Fibroblast of pulmonary artery (primary cell): ENCODE results near the gene STAP1.
"Not testable (repeated sequence)": the region's sequence is repeated elsewhere in the genome, so short reads cannot be mapped to it uniquely, and the experiment has no call there.

Experiments
- DNase-seq: peaks from one replicate; pipeline ENCODE4 v3.0.0-alpha.2; 2010; ENCODE audit warnings: low read depth
- H3K4me3 ChIP-seq: replicated peaks from 2 replicates; pipeline ENCODE4 v1.5.1; 2011; ENCODE audit warnings: low read depth, mild to moderate bottlenecking, control low read depth, low read length, moderate library complexity
- TF ChIP-seq, protein P1 (sequence below): IDR thresholded peaks from 2 replicates; pipeline ENCODE4 v1.5.1; 2011; ENCODE audit warnings: mild to moderate bottlenecking, control low read depth, low read length, inconsistent platforms; ENCODE audit errors: missing control alignments

STAP1 gene

DNA sequence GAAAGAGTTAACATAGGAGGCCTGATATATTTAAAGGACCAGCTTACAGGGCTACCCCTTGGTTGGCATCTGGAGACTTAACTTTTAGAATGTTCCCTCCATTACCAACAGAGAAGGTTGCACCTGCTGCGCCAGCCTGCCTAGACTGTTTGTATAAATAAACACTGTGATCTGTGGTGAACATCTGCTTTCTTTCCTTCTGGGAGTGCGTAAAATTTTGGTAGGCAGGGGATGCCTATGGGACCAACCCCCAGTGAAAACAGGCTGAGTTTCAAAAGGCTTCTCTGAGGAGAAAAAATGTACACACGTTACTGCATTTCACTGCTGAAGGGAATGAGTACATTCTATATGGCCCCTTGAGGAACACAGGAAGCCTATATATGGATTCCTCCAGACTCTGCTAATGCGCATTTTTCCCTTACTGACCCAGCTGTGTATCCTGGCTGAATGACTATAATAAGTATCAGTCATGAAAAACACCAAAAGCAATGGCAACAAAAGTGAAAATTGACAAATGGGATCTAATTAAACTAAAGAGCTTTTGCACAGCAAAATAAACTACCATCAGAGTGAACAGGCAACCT is 27.1 kb upstream of the STAP1 start:
- H3K4me3 ChIP-seq, result no peak overlapping the region
- TF ChIP-seq, protein P1, sequence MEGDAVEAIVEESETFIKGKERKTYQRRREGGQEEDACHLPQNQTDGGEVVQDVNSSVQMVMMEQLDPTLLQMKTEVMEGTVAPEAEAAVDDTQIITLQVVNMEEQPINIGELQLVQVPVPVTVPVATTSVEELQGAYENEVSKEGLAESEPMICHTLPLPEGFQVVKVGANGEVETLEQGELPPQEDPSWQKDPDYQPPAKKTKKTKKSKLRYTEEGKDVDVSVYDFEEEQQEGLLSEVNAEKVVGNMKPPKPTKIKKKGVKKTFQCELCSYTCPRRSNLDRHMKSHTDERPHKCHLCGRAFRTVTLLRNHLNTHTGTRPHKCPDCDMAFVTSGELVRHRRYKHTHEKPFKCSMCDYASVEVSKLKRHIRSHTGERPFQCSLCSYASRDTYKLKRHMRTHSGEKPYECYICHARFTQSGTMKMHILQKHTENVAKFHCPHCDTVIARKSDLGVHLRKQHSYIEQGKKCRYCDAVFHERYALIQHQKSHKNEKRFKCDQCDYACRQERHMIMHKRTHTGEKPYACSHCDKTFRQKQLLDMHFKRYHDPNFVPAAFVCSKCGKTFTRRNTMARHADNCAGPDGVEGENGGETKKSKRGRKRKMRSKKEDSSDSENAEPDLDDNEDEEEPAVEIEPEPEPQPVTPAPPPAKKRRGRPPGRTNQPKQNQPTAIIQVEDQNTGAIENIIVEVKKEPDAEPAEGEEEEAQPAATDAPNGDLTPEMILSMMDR, result no peak
- no peak for DNase-seq

DNA sequence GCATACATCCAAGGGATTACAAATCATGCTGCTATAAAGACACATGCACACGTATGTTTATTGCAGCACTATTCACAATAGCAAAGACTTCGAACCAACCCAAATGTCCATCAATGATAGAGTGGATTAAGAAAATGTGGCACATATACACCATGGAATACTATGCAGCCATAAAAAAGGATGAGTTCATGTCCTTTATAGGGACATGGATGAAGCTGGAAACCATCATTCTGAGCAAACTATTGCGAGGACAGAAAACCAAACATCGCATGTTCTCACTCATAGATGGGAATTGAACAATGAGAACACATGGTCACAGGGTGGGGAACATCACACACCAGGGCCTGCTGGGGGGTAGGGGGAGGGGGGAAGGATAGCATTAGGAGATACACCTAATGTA is 26.1 kb upstream of the STAP1 start:
- H3K4me3 ChIP-seq, result not testable (repeated sequence)
- DNase-seq, result peak; percentile 29

DNA sequence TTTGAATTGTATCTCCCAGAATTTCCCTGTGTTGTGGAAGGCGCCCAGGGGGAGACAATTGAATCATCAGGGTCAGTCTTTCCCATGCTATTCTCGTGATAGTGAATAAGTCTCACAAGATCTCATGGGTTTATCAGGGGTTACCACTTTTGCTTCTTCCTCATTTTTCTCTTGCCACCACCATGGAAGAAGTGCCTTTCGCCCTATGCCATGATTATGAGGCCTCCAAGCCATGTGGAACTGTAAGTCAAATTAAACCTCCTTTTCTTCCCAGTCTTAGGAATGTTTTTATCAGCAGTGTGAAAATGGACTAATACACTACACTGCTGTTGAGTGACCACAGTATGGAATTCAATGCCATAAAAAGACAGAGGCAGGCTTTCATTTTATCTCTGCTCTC is 25.4 kb upstream of the STAP1 start:
- TF ChIP-seq, protein P1, result no peak
- no peak for DNase-seq
- H3K4me3 ChIP-seq, result no peak overlapping the region

DNA sequence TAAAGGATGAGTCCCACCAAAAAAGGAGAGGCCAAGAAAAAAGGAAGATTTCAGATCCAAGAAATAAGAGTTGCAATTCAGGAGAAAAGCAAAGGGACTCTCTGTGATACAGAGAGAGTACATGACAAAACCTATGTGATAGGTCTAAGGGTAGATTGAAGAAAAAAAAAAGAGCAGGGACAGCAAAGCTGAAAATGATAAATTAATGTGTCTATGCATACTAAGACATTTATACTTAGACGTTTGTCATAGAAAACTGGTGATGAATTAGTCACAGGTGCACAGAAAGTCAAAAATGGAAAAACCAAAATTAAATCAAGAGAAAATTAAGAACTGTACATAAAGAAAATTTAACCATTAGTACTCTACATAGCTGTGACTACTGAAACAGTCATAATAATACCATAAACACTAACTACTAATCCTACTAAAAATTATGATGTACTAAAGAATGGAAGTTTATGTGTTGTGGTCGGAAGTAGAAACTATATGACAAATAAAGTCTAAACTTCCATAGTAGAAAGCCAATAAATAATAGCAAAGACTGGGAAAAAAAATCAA is 23.2 kb upstream of the STAP1 start:
- TF ChIP-seq, protein P1, result no peak
- DNase-seq, result no peak
- H3K4me3 ChIP-seq, result no peak overlapping the region

DNA sequence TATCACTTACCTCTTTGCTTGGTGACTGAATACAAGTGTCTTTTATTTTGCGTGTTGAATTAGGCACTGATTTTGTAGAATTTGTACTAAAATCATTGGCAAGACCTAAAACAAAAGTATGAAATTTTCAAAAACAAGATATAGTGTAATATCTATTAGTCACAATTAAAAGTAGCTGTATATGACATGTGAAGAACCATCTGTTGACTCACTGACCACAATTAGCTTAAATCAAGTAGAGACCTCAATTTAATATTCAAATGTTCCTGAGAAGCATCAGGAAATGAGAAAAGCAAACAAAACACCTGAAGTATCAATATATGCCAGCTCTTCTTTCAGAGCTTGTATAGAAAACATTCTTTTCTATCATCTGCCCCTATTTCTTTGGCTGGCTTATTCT is 18.7 kb upstream of the STAP1 start:
- DNase-seq, result no peak
- H3K4me3 ChIP-seq, result no peak overlapping the region
- TF ChIP-seq, protein P1, result no peak

DNA sequence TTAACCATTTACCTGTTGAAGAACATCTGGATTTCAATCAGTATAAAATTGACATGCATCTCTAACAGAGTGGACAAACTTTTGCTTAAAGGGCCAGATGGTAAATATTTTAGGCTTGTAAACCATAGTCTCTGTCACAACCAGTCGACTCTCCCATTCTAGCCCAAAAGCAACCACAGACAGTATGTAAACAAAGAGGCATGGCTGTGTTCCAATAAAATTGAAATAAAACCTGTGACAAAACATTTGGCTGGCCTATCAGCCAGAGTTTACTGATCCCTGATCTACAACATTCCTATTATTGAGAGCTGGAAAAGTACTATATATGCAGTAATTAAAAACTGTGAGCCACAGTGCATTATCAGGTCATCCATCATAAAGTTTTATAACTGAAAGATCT is 16.5 kb upstream of the STAP1 start:
- TF ChIP-seq, protein P1, result no peak

DNA sequence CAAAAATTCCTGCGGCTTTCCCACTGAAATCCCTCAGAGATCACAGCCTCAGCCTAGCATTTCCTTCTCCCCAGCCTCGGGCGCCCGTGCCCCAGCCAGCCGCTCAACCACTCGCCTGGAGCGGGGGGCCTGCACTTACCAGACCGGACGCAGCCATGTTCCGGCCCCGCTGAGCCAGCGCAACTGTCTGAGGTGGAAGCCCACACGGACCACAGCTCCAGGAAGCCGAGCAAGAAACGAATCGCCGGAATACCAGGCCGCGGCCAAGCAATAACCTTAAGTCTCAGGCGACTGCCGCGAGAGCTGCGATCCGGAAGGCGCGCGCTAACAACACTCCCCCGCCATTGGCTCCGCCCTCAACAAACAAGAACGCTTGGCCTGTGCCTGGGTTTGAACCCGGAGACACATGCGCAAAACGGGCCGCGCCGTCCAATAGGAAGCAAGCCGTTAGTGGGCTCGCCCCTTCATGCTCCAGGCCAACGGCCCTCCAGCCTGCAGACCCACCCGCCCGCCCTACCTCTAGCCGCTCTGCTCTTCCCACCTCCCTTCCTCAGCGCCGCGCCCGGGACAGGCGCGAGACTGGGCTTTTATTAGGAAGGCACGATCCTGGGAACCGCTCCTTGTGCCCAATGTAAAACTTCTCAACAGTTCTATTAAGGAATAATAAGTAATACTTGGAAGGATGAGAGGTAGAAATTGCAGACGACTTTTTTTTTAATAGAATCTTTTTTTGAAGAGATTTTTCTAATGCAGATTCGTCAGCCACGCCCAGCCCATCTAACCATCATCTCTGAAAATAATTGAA is 13.1 kb upstream of the STAP1 start, which contains the start of gene CENPC:
Gene CENPC (minus strand): TSS at position 305 of the 805 bp plus-strand sequence. CDS start 148 bp downstream, at position 157.
- peak within 1 kb of the TSS; percentile 90 for H3K4me3 ChIP-seq
- TF ChIP-seq, protein P1, result no peak
- peak; percentile 99 for DNase-seq

More for the DNA sequence above, 16.5 kb upstream of the STAP1 start:
- no peak for DNase-seq
- no peak overlapping the region for H3K4me3 ChIP-seq
